Thyroid gland (tissue), 4 donors: ENCODE data around the gene MYO16. TPM values are rescaled to one million over a fixed set of nuclear protein-coding genes. Genes with fewer than 3 reads are reported as not detected.
"Not testable (repeated sequence)": the region's sequence is repeated elsewhere in the genome, so short reads cannot be mapped to it uniquely, and the experiment has no call there.

Experiments used
- DNase-seq, 2 donors: peaks; one replicate each; pipeline ENCODE4 v3.0.0-alpha.2; 2019
- H3K27ac ChIP-seq, 3 donors: fragments of 200-600 bp; sonication (generic); 1 replicate in 2 of 3; 2 replicates in 1 of 3; pipeline ENCODE4 v1.5.1; 2016 to 2019; ENCODE audit warnings: mild to moderate bottlenecking in 1 of 3, moderate library complexity in 1 of 3
- H3K27me3 ChIP-seq: fragments of 200-600 bp; sonication (generic); one replicate; pipeline ENCODE4 v1.5.1; 2019
- H3K36me3 ChIP-seq, 2 donors: fragments of 200-600 bp; sonication (generic); one replicate each; pipeline ENCODE4 v1.5.1; 2016 to 2019
- H3K4me1 ChIP-seq, 2 donors: fragments of 200-600 bp; sonication (generic); one replicate each; pipeline ENCODE4 v1.5.1; 2017 to 2019
- H3K4me3 ChIP-seq, 3 donors: fragments of 200-600 bp; sonication (generic); replicated peaks in 1 of 3; 1 replicate in 2 of 3; 2 replicates in 1 of 3; pipeline ENCODE4 v1.5.1; 2016; ENCODE audit warnings: mild to moderate bottlenecking in 1 of 3
- H3K9me3 ChIP-seq: fragments of 200-600 bp; sonication (generic); one replicate; pipeline ENCODE4 v1.5.1; 2017
- POLR2A ChIP-seq, 2 donors: fragments of 450-650 bp; IDR thresholded peaks; one replicate each; pipeline ENCODE4 v1.6.1; 2017; ENCODE audit warnings: antibody characterized with exemption in 2 of 2, mild to moderate bottlenecking in 2 of 2, moderate library complexity in 1 of 2
- WGBS, 2 donors: methylation state at CpG; one replicate each; pipeline ENCODE4 v1.1.5; 2017; 5-methylcytosine and 5-hydroxymethylcytosine counted together
- intact Hi-C: fragments of 100-400 bp; cut with DNase I; formaldehyde crosslinking; loops from one replicate; pipeline ENCODE4 v1.15.1; 2023
- total RNA-seq, 4 donors: library from RNA; depleted of rRNA; stranded (reverse); fragments of >200 nt; gene quantifications; one replicate each; pipeline ENCODE4 v1.2.3, GENCODE V29; 2016
- TF ChIP-seq, protein P1 (sequence below), 6 experiments: fragments of 200-600 bp in 3 of 6; fragments of 450-650 bp in 3 of 6; sonication (generic) in 3 of 6; IDR thresholded peaks; one replicate each; pipeline ENCODE4 v1.5.1; 2016 to 2019; ENCODE audit warnings: antibody characterized with exemption in 6 of 6, mild to moderate bottlenecking in 2 of 6, inconsistent platforms in 1 of 6, moderate library complexity in 1 of 6

The MYO16 gene
- total RNA-seq, 4 donors from 2014 or later, result 0.10 to 0.13 (median 0.13) TPM; not detected in 1

- TF ChIP-seq, protein P1, sequence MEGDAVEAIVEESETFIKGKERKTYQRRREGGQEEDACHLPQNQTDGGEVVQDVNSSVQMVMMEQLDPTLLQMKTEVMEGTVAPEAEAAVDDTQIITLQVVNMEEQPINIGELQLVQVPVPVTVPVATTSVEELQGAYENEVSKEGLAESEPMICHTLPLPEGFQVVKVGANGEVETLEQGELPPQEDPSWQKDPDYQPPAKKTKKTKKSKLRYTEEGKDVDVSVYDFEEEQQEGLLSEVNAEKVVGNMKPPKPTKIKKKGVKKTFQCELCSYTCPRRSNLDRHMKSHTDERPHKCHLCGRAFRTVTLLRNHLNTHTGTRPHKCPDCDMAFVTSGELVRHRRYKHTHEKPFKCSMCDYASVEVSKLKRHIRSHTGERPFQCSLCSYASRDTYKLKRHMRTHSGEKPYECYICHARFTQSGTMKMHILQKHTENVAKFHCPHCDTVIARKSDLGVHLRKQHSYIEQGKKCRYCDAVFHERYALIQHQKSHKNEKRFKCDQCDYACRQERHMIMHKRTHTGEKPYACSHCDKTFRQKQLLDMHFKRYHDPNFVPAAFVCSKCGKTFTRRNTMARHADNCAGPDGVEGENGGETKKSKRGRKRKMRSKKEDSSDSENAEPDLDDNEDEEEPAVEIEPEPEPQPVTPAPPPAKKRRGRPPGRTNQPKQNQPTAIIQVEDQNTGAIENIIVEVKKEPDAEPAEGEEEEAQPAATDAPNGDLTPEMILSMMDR (IDR thresholded peaks at IDR 0.05), result no peak
- no peak for TF ChIP-seq POLR2A (IDR thresholded peaks at IDR 0.05)
- intact Hi-C loops, result no loop called here
Observed at GRCh38 chr13:108983273-108983672, 353.9 kb downstream of the MYO16 start.

GRCh38 chr13:108984251-108984920 is 355.0 kb downstream of the MYO16 start:
- DNase-seq, result no peak
- no peak overlapping the region for H3K4me3 ChIP-seq
- intact Hi-C loops, result no loop called here
- 91 to 93% methylated on average over 7 of the region's 7 CpGs for WGBS, 2 donors
- H3K36me3 ChIP-seq, result no peaks in the 10 kb centered on the region
- no peaks in the 10 kb centered on the region for H3K9me3 ChIP-seq
- H3K27ac ChIP-seq, result no peak overlapping the region
- TF ChIP-seq, protein P1 (IDR thresholded peaks at IDR 0.05), result no peak
- TF ChIP-seq POLR2A (IDR thresholded peaks at IDR 0.05), result no peak
- H3K4me1 ChIP-seq, result no peaks in the 10 kb centered on the region
- no peaks in the 10 kb centered on the region for H3K27me3 ChIP-seq

More at GRCh38 chr13:108983273-108983672, 353.9 kb downstream of the MYO16 start:
- no peak overlapping the region for H3K27ac ChIP-seq
- no peak for DNase-seq
- no peaks in the 10 kb centered on the region for H3K9me3 ChIP-seq
- no peak overlapping the region for H3K4me3 ChIP-seq
- no peaks in the 10 kb centered on the region for H3K27me3 ChIP-seq
- 87 to 91% methylated on average over 6 of the region's 6 CpGs for WGBS, 2 donors
- H3K4me1 ChIP-seq, result no peaks in the 10 kb centered on the region
- H3K36me3 ChIP-seq, result no peaks in the 10 kb centered on the region

GRCh38 chr13:108985166-108985565 is 355.8 kb downstream of the MYO16 start:
- no peak overlapping the region for H3K27ac ChIP-seq
- no peaks in the 10 kb centered on the region for H3K4me1 ChIP-seq
- no peaks in the 10 kb centered on the region for H3K27me3 ChIP-seq
- TF ChIP-seq, protein P1 (IDR thresholded peaks at IDR 0.05), result no peak
- no peak for TF ChIP-seq POLR2A (IDR thresholded peaks at IDR 0.05)
- H3K36me3 ChIP-seq, result no peaks in the 10 kb centered on the region
- no peak for DNase-seq
- 91 to 93% methylated on average over 10 of the region's 10 CpGs for WGBS, 2 donors
- H3K4me3 ChIP-seq, result no peak overlapping the region
- H3K9me3 ChIP-seq, result no peaks in the 10 kb centered on the region
- intact Hi-C loops, result no loop called here

- no peak overlapping the region for H3K27ac ChIP-seq
- H3K9me3 ChIP-seq, result no peaks in the 10 kb centered on the region
- intact Hi-C loops, result no loop called here
- WGBS, 2 donors, result 58 to 65% methylated on average over 4 of the region's 4 CpGs
- H3K4me1 ChIP-seq, result no peaks in the 10 kb centered on the region
- no peak for TF ChIP-seq POLR2A (IDR thresholded peaks at IDR 0.05)
- TF ChIP-seq, protein P1 (IDR thresholded peaks at IDR 0.05), result no peak
- no peaks in the 10 kb centered on the region for H3K27me3 ChIP-seq
- no peaks in the 10 kb centered on the region for H3K36me3 ChIP-seq
- no peak overlapping the region for H3K4me3 ChIP-seq
- no peak for DNase-seq
Observed at GRCh38 chr13:108987517-108987916, 358.1 kb downstream of the MYO16 start.

DNA sequence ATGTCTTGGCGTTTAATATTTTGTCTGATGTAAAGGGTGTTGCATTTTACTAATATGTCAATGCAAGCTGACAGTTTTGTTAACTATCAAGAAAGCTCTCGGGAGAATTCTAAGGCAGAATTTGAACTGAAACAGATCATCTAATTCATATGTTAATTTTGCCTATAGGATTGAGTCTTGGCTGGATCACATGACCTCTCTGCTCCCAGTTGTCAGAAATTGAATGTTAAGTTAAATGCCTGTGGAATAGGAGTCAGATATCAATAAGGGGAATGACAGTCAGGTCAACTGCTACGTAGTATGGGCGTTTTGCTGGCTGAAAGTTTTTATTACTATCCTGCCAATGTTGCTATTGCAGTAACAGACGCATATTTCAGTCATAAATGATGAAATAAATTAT is 358.5 kb downstream of the MYO16 start:
- intact Hi-C loops, result no loop called here
- H3K4me1 ChIP-seq, result no peaks in the 10 kb centered on the region
- no peaks in the 10 kb centered on the region for H3K36me3 ChIP-seq
- H3K4me3 ChIP-seq, result no peak overlapping the region
- 64 to 72% methylated on average over 5 of the region's 5 CpGs for WGBS, 2 donors
- H3K27me3 ChIP-seq, result no peaks in the 10 kb centered on the region
- no peak for TF ChIP-seq POLR2A (IDR thresholded peaks at IDR 0.05)
- TF ChIP-seq, protein P1 (IDR thresholded peaks at IDR 0.05), result no peak
- H3K27ac ChIP-seq, result no peak overlapping the region
- H3K9me3 ChIP-seq, result no peaks in the 10 kb centered on the region
- DNase-seq, result no peak

GRCh38 chr13:108991416-108991815 is 362.0 kb downstream of the MYO16 start:
- H3K4me3 ChIP-seq, H3K9me3 ChIP-seq, H3K27me3 ChIP-seq, H3K4me1 ChIP-seq, H3K27ac ChIP-seq, intact Hi-C loops, DNase-seq, H3K36me3 ChIP-seq: not testable (repeated sequence)
- 49 to 54% methylated on average over 3 of the region's 3 CpGs for WGBS, 2 donors
